Heart right ventricle (tissue), 16 donors: ENCODE data around the gene PSMA4. TPM values are rescaled to one million over a fixed set of nuclear protein-coding genes. Genes with fewer than 3 reads are reported as not detected.

Experiments
- ATAC-seq, 8 donors: fragments of 200-7000 bp; cut with Tn5 transposase; one replicate each; pipeline ENCODE4 v1.9.1; 2020; ENCODE audit warnings: mild to moderate bottlenecking in 8 of 8, moderate library complexity in 8 of 8, moderate number of reproducible peaks in 1 of 8
- DNase-seq, 2 donors: peaks; one replicate each; pipeline ENCODE4 v3.0.0-alpha.2; 2020
- H3K27ac ChIP-seq, 10 donors: fragments of 200-600 bp; sonication (generic) in 2 of 10; one replicate each; pipeline versions ENCODE4 v1.5.0 to v1.8.0; 2020 to 2022; ENCODE audit warnings: mild to moderate bottlenecking in 3 of 10
- H3K27me3 ChIP-seq, 7 donors: fragments of 200-600 bp; one replicate each; pipeline ENCODE4 v1.8.0; 2021 to 2022; ENCODE audit warnings: mild to moderate bottlenecking in 2 of 7
- H3K36me3 ChIP-seq, 9 donors: fragments of 200-600 bp; sonication (generic) in 1 of 9; one replicate each; pipeline versions ENCODE4 v1.5.0 to v1.8.0; 2020 to 2022; ENCODE audit warnings: mild to moderate bottlenecking in 2 of 9
- H3K4me1 ChIP-seq, 9 donors: fragments of 200-600 bp; sonication (generic) in 1 of 9; one replicate each; pipeline versions ENCODE4 v1.5.0 to v1.8.0; 2020 to 2022; ENCODE audit warnings: mild to moderate bottlenecking in 4 of 9
- H3K4me3 ChIP-seq, 10 donors: fragments of 200-600 bp; sonication (generic) in 2 of 10; one replicate each; pipeline versions ENCODE4 v1.5.0 to v1.8.0; 2020 to 2022; ENCODE audit warnings: mild to moderate bottlenecking in 7 of 10, moderate library complexity in 2 of 10
- H3K9me3 ChIP-seq, 11 donors: fragments of 200-600 bp in 10 of 11; sonication (generic) in 2 of 11; one replicate each; pipeline versions ENCODE4 v1.5.0 to v1.8.0; 2013 to 2022; ENCODE audit warnings: mild to moderate bottlenecking in 2 of 11, control low read depth in 1 of 11, moderate library complexity in 1 of 11
- WGBS, 2 donors: extraction: QIAGEN DNeasy Blood & Tissue Kit; methylation state at CpG; one replicate each; pipeline ENCODE4 v1.1.7; 2013; ENCODE audit warnings: inconsistent platforms in 1 of 2; 5-methylcytosine and 5-hydroxymethylcytosine counted together
- intact Hi-C, 10 donors: fragments of 100-400 bp; cut with DNase I; formaldehyde crosslinking; loops; one replicate each; pipeline versions ENCODE4 v1.11.1 to v1.14.2; 2022
- polyA plus RNA-seq, 2 donors: library from polyadenylated mRNA; stranded (reverse); fragments of 200-250 nt; gene quantifications; one replicate each; pipeline ENCODE4 v1.2.3, GENCODE V29; 2013
- total RNA-seq, 10 donors: library from RNA; stranded (reverse); fragmentation: NEBNext Ultra II Directional in 3 of 10; extraction: Animal tissue kit (Norgen Biotek cat#: 25700) in 3 of 10; gene quantifications; one replicate each; pipeline versions ENCODE4 v1.2.1 to v1.2.4, GENCODE V29; 2021 to 2023
- TF ChIP-seq, protein P1 (sequence below), 9 donors: fragments of 200-600 bp; sonication (generic) in 2 of 9; IDR thresholded peaks; one replicate each; pipeline versions ENCODE4 v1.5.0 to v1.8.0; 2021 to 2022; ENCODE audit warnings: antibody characterized with exemption in 9 of 9, mild to moderate bottlenecking in 5 of 9, moderate library complexity in 1 of 9
- donor health status: Arrhythmogenic right ventricular cardiomyopathy.
- donor health status: ischemic (EF 13 %, LVEDD 7.1; RV severe dilation, severe dysfunction).
- donor health status: healthy with polysubstance abuse.
- donor health status: DM: no; HTN: yes; CAD: no.
- donor health status: DM: no; HTN: no; CAD: no.
- donor health status: ischemic (EF 25% LVEDD 6.9; RV normal size, moderate dysfunction).
- donor health status: ischemic (EF 25% LVEDD 5.7; RV mildly dilated, moderate dysfunction).
- donor health status: healthy.
- donor health status: DM: yes; HTN: yes; CAD: no.
- donor health status: Ischemic cardiomyopathy.
- donor health status: ischemic (EF 35%, LVEDD 5.7; RV mildly dilated, moderate dysfunction).
- donor health status: nonischemic (EF 11% LVEDD 7.7; RV severe dilation, severe dysfunction).
- donor health status: DM: yes; HTN: yes; CAD: no.
- donor health status: PGD.
- donor health status: ischemic (EF 29% LVEDD 5.4; RV normal size, mild dysfunction).
- donor health status: nonischemic (EF 23%, LVEDD 6.1; RV moderate dilation, normal function).

PSMA4 gene
- total and polyA plus RNA-seq, 12 donors = 89.4 to 185 (median 116) TPM

DNA sequence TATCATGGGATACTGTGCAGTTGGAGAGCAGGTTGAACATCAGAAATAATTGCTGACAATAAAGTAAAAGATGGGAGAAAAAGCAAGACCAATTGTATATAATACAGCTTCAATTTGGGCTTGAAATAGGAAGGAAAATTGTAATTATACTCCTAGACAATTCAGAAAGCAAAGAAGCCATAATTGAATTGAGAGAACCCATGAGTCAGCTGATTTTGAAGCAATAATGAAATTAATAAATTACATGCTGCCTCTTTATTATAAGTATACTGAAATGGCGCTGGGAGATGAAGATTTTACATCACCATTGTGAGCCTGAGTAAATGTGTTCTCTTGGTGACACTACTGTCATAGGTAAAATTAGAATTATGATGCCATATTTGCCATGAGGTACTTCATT is 57.3 kb downstream of the PSMA4 start:
- TF ChIP-seq, protein P1, sequence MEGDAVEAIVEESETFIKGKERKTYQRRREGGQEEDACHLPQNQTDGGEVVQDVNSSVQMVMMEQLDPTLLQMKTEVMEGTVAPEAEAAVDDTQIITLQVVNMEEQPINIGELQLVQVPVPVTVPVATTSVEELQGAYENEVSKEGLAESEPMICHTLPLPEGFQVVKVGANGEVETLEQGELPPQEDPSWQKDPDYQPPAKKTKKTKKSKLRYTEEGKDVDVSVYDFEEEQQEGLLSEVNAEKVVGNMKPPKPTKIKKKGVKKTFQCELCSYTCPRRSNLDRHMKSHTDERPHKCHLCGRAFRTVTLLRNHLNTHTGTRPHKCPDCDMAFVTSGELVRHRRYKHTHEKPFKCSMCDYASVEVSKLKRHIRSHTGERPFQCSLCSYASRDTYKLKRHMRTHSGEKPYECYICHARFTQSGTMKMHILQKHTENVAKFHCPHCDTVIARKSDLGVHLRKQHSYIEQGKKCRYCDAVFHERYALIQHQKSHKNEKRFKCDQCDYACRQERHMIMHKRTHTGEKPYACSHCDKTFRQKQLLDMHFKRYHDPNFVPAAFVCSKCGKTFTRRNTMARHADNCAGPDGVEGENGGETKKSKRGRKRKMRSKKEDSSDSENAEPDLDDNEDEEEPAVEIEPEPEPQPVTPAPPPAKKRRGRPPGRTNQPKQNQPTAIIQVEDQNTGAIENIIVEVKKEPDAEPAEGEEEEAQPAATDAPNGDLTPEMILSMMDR (IDR thresholded peaks at IDR 0.05) = no peak
- DNase-seq (no peak), ATAC-seq (no peak)
- Histone ChIP-seq H3K27ac (no peak overlapping the region), H3K9me3 (no peaks in the 10 kb centered on the region), H3K4me3 (no peak overlapping the region), H3K4me1 (no peaks in the 10 kb centered on the region), H3K36me3 (no peaks in the 10 kb centered on the region), H3K27me3 (no peaks in the 10 kb centered on the region)
- WGBS, 2 donors = 91 to 98% methylated on average over 1 of the region's 1 CpG
- intact Hi-C loops = no loop called here

DNA sequence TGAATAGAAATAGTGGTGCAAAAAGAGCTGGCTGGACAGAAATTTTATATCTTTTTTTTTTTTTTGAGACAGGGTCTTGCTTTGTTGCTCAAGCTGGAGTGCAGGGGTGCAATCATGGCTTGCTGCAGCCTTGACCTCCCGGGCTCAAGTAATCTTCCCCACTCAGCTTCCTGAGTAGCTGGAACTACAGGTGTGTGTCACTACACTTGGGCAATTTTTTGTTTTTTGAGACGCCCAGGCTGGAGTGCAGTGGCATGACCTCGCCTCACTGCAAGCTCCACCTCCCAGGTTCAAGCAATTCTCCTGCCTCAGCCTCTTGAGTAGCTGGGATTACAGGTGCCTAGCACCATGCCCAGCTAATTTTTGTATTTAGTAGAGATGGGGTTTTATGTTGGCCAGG is 58.1 kb downstream of the PSMA4 start:
- Histone ChIP-seq H3K9me3 (no peaks in the 10 kb centered on the region), H3K4me1 (no peaks in the 10 kb centered on the region), H3K36me3 (no peaks in the 10 kb centered on the region), H3K27ac (no peak overlapping the region), H3K4me3 (no peak overlapping the region), H3K27me3 (peaks cover 0 to 3% (median 0%) of the 10 kb centered on the region in 7 donors)
- TF ChIP-seq, protein P1 (IDR thresholded peaks at IDR 0.05) = no peak
- intact Hi-C loops = no loop called here
- ATAC-seq = no peak
- no peak for DNase-seq
- WGBS, 2 donors = 83 to 92% methylated on average over 3 of the region's 3 CpGs

DNA sequence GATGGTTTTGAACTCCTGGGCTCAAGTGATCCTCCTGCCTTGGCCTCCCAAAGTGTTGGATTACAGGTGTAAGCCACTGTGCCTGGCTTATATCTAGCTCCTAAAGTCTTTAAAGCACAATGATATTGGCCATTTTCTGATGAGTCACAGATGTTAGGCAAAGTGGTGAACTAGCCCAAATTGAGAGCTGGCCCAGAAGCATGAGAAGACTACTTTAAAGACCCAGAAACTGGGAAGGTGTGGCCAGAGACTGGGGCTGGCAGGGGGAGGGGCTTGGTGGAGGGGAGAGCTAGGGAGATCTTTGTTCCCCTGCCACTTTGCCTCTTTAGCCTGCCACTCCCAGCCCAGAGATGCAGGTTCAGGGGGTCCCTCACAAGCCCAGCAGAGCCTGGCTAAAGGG is 58.9 kb downstream of the PSMA4 start:
- Histone ChIP-seq H3K27me3 (peaks cover 0 to 8% (median 0%) of the 10 kb centered on the region in 7 donors), H3K36me3 (no peaks in the 10 kb centered on the region), H3K4me3 (no peak overlapping the region), H3K27ac (no peak overlapping the region), H3K9me3 (no peaks in the 10 kb centered on the region), H3K4me1 (no peaks in the 10 kb centered on the region)
- TF ChIP-seq, protein P1 (IDR thresholded peaks at IDR 0.05) = no peak
- intact Hi-C loops = no loop called here
- ATAC-seq = no peak
- no peak for DNase-seq

Other genes with a start within 250 kb of the PSMA4 start
- gene SKIC8, start 240.8 kb upstream of the PSMA4 start, total RNA-seq = 10 to 100 TPM; 24.0 to 32.8 (median 26.4) TPM
- gene SKIC8, start 240.8 kb upstream of the PSMA4 start, polyA plus RNA-seq = 10 to 100 TPM; 33.8 to 37.0 TPM
- gene CRABP1, start 200.1 kb upstream of the PSMA4 start, total RNA-seq = not detected
- not detected for gene CRABP1, start 200.1 kb upstream of the PSMA4 start, polyA plus RNA-seq
- gene IREB2, start 102.2 kb upstream of the PSMA4 start, total RNA-seq = 10 to 100 TPM; 27.1 to 39.8 (median 31.5) TPM
- gene IREB2, start 102.2 kb upstream of the PSMA4 start, polyA plus RNA-seq = 1 to 10 TPM; 6.0 to 6.8 TPM
- 1 to 10 TPM; 4.3 to 7.7 (median 7.1) TPM for gene HYKK, start 32.9 kb upstream of the PSMA4 start, total RNA-seq
- gene HYKK, start 32.9 kb upstream of the PSMA4 start, polyA plus RNA-seq = 1 to 10 TPM; 2.2 to 3.6 TPM
- 1 to 10 TPM in 9 of 10 donors, under 1 TPM in 1; 0.49 to 3.9 (median 2.4) TPM for gene CHRNA5, start 25.1 kb downstream of the PSMA4 start, total RNA-seq
- 1 to 10 TPM in 1 of 2 donors, under 1 TPM in 1; 0.51 to 1.0 TPM for gene CHRNA5, start 25.1 kb downstream of the PSMA4 start, polyA plus RNA-seq
- 1 to 10 TPM in 3 of 10 donors, under 1 TPM in 4, not detected in 3; 0.08 to 9.2 (median 0.64) TPM for gene CHRNA3, start 80.6 kb downstream of the PSMA4 start, total RNA-seq
- gene CHRNA3, start 80.6 kb downstream of the PSMA4 start, polyA plus RNA-seq = under 1 TPM in 1 of 2 donors, not detected in 1; 0.04 TPM
- gene CHRNB4, start 100.8 kb downstream of the PSMA4 start, total RNA-seq = under 1 TPM in 2 of 10 donors, not detected in 8; 0.11 to 0.13 TPM
- gene CHRNB4, start 100.8 kb downstream of the PSMA4 start, polyA plus RNA-seq = under 1 TPM in 1 of 2 donors, not detected in 1; 0.01 TPM